GM12873 (cell line): ENCODE results near the gene NME2.

Experiments
- CTCF ChIP-seq: IDR thresholded peaks from 2 replicates; pipeline ENCODE4 v1.5.1; 2012; ENCODE audit warnings: low read depth, mild to moderate bottlenecking, moderate library complexity, low read length, control low read depth; ENCODE audit not compliant: insufficient read depth; ENCODE audit errors: missing control alignments

NME2 gene

GRCh38 chr17:51155416-51155815, 10.8 kb upstream of the NME2 start:
- no peak for TF ChIP-seq CTCF

DNA sequence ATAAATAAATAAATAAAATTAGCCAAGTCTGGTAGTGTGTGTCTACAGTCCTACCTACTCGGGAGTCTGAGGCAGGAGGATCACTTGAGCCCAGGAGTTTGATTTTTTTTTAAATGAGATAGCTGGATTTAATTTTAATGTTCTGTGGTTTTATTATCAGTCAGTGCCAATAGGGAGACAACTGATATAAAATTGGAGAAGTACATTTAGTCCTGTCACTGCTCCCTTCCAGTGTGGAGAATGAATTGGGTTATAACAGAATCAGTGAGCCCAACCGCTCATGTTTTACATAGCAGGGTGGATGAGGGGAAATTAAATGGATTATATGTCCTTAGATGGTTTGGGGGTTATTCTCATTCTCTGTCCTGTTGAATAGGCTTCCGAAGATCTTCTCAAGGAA, 6.6 kb upstream of the NME2 start:
- TF ChIP-seq CTCF: no peak

- TF ChIP-seq CTCF: no peak
These were observed 4.7 kb upstream of the NME2 start for GRCh38 chr17:51161541-51161940.

GRCh38 chr17:51164911-51165679, 1.1 kb upstream of the NME2 start:
- TF ChIP-seq CTCF: no peak

- no peak for TF ChIP-seq CTCF
These were observed 472 bp upstream of the NME2 start for GRCh38 chr17:51165680-51166197.

- TF ChIP-seq CTCF: peak; percentile 82
These were observed 1.0 kb downstream of the NME2 start for GRCh38 chr17:51166987-51167931.

- TF ChIP-seq CTCF: no peak
These were observed 3.1 kb downstream of the NME2 start for GRCh38 chr17:51169340-51169739.
